ENCODE data around the gene PRPSAP1. TPM values are rescaled to one million over a fixed set of nuclear protein-coding genes. Genes with fewer than 3 reads are reported as not detected.
A peak's percentile ranks its signal among the peaks of the same experiment; 100 is the strongest.

Gene PRPSAP1
- total RNA-seq, 1 experiment from 2014 or later, result 63.3 TPM

- POLR2A ChIA-PET (ENCODE audit: unreplicated experiment), result interaction anchor here (0.6 kb wide), 1 partner anchor 509 kb away, joined by 6 read pairs; no protein-coding TSS in a partner anchor
- Histone ChIP-seq H3K27ac (no peak overlapping the region), H3K9me2 (ENCODE audit: insufficient read depth) (no peaks in the 10 kb centered on the region), H3K36me3 (ENCODE audit: low read depth) (no peaks in the 10 kb centered on the region), H3F3A (ENCODE audit: insufficient read depth, low read depth) (no peaks in the 10 kb centered on the region), H3K4me1 (replicated peaks; ENCODE audit: insufficient read depth) (no peaks in the 10 kb centered on the region), H3K4me3 (peak overlapping the region; percentile 41; the same call in 1 of the 2 replicates), H3K27me3 (ENCODE audit: insufficient read depth, low read depth) (no peaks in the 10 kb centered on the region), H4K20me1 (ENCODE audit: insufficient read depth) (no peaks in the 10 kb centered on the region), H2AFZ (0 out of 2 replicates have a peak overlapping the region, but pooled peaks have one; percentile 62), H3K79me2 (ENCODE audit: low read depth) (peaks cover 18% of the 10 kb centered on the region), H3K9me3 (ENCODE audit: insufficient read depth, low read depth) (no peaks in the 10 kb centered on the region), H3K4me2 (peak overlapping the region; percentile 97)
- intact Hi-C loops (cut with micrococcal nuclease; ENCODE audit: unreplicated experiment), result loop anchor here (1.0 kb wide), 1 partner anchor 28 kb away; no protein-coding TSS in a partner anchor
- no TSS peak for BruUV-seq (replicated peaks)
- TF ChIP-seq CTCF (conservative IDR thresholded peaks at IDR 0.05) (no peak), EZH2 (IDR thresholded peaks at IDR 0.05; ENCODE audit: low read depth) (no peak)
- DNase-seq, result peak in 1 of 2 experiments; percentile 9
- CTCF ChIA-PET, result interaction anchor here (0.6 to 3.0 kb wide), 3 partner anchors 10 to 173 kb away, joined by 5 to 11 read pairs (median 11); no protein-coding TSS in a partner anchor
Measured at GRCh38 chr17:76354747-76355310, 1.1 kb upstream of the PRPSAP1 start.

- TSS peak; percentile 61 for BruUV-seq (replicated peaks)
- no peak for DNase-seq
Measured at GRCh38 chr17:76354317-76354729, 607 bp upstream of the PRPSAP1 start.

More at GRCh38 chr17:76354317-76354729, 607 bp upstream of the PRPSAP1 start:
- intact Hi-C loops (cut with micrococcal nuclease; ENCODE audit: unreplicated experiment), result loop anchor here (1.0 kb wide), 1 partner anchor 29 kb away; no protein-coding TSS in a partner anchor
- peak overlapping the region; percentile 73 for H3K4me3 ChIP-seq
- ChIA-PET POLR2A (ENCODE audit: unreplicated experiment) (interaction anchor here (0.6 kb wide), 3 partner anchors 45 to 432 kb away, joined by 3 read pairs; no protein-coding TSS in a partner anchor), CTCF (interaction anchor here (2.4 to 3.0 kb wide), 2 partner anchors 10 to 16 kb away, joined by 11 read pairs; no protein-coding TSS in a partner anchor)
- no peak for TF ChIP-seq EZH2 (IDR thresholded peaks at IDR 0.05; ENCODE audit: low read depth)
- no peak for TF ChIP-seq CTCF (conservative IDR thresholded peaks at IDR 0.05)
- peak overlapping the region; percentile 75 for H3K27ac ChIP-seq
- peak overlapping the region; percentile 97 for H3K4me2 ChIP-seq
- no peaks in the 10 kb centered on the region for H3K27me3 ChIP-seq (ENCODE audit: insufficient read depth, low read depth)
- peaks cover 18% of the 10 kb centered on the region for H3K79me2 ChIP-seq (ENCODE audit: low read depth)
- no peaks in the 10 kb centered on the region for H3K36me3 ChIP-seq (ENCODE audit: low read depth)
- H3K9me2 ChIP-seq (ENCODE audit: insufficient read depth), result no peaks in the 10 kb centered on the region
- H3K9me3 ChIP-seq (ENCODE audit: insufficient read depth, low read depth), result no peaks in the 10 kb centered on the region
- H3K4me1 ChIP-seq (replicated peaks; ENCODE audit: insufficient read depth), result no peaks in the 10 kb centered on the region
- H2AFZ ChIP-seq, result peak overlapping the region; percentile 96
- H4K20me1 ChIP-seq (ENCODE audit: insufficient read depth), result no peaks in the 10 kb centered on the region
- no peaks in the 10 kb centered on the region for H3F3A ChIP-seq (ENCODE audit: insufficient read depth, low read depth)
